HuH-7 (cell line): ENCODE data around the gene SRRM5.
"Not testable (repeated sequence)": the region's sequence is repeated elsewhere in the genome, so short reads cannot be mapped to it uniquely, and the experiment has no call there.

ENCODE experiments used
- DNase-seq: peaks from one replicate; pipeline ENCODE4 v3.0.0; 2011; ENCODE audit warnings: low spot score

The SRRM5 gene

GRCh38 chr19:43639519-43640423 lies 27.9 kb downstream of the SRRM5 start, which contains the start of gene CADM4:
CADM4 (minus strand) TSS chr19:43639850; CDS start chr19:43639790, 60 bp downstream.
- DNase-seq: peak; percentile 58

GRCh38 chr19:43640424-43640757 lies 28.5 kb downstream of the SRRM5 start:
- no peak for DNase-seq

- no peak for DNase-seq
Measured at GRCh38 chr19:43641333-43641732, 29.4 kb downstream of the SRRM5 start.

GRCh38 chr19:43642531-43642930 lies 30.6 kb downstream of the SRRM5 start:
- no peak for DNase-seq

- no peak for DNase-seq
Measured at GRCh38 chr19:43643326-43643725, 31.4 kb downstream of the SRRM5 start.

- no peak for DNase-seq
Measured at GRCh38 chr19:43644181-43644580, 32.3 kb downstream of the SRRM5 start.

- no peak for DNase-seq
Measured at GRCh38 chr19:43648633-43649032, 36.7 kb downstream of the SRRM5 start.

- DNase-seq: no peak
Measured at GRCh38 chr19:43649514-43649913, 37.6 kb downstream of the SRRM5 start.

GRCh38 chr19:43650276-43650675 lies 38.4 kb downstream of the SRRM5 start:
- DNase-seq: not testable (repeated sequence)

- peak; percentile 80 for DNase-seq
Measured at GRCh38 chr19:43651758-43652545, 40.1 kb downstream of the SRRM5 start.

- no peak for DNase-seq
Measured at GRCh38 chr19:43652546-43652874, 40.6 kb downstream of the SRRM5 start.

- DNase-seq: no peak
Measured at GRCh38 chr19:43656436-43656835, 44.5 kb downstream of the SRRM5 start.

- no peak for DNase-seq
Measured at GRCh38 chr19:43658001-43658400, 46.1 kb downstream of the SRRM5 start.

GRCh38 chr19:43658494-43658893 lies 46.6 kb downstream of the SRRM5 start:
- DNase-seq: no peak

GRCh38 chr19:43660301-43660970 lies 48.5 kb downstream of the SRRM5 start:
- DNase-seq: no peak

- no peak for DNase-seq
Measured at GRCh38 chr19:43660971-43661360, 49.1 kb downstream of the SRRM5 start.

GRCh38 chr19:43662487-43662886 lies 50.6 kb downstream of the SRRM5 start:
- DNase-seq: peak; percentile 47

GRCh38 chr19:43664018-43664417 lies 52.1 kb downstream of the SRRM5 start:
- no peak for DNase-seq
